Measurements from ENCODE around the gene MAT2B.

Gene MAT2B

DNA sequence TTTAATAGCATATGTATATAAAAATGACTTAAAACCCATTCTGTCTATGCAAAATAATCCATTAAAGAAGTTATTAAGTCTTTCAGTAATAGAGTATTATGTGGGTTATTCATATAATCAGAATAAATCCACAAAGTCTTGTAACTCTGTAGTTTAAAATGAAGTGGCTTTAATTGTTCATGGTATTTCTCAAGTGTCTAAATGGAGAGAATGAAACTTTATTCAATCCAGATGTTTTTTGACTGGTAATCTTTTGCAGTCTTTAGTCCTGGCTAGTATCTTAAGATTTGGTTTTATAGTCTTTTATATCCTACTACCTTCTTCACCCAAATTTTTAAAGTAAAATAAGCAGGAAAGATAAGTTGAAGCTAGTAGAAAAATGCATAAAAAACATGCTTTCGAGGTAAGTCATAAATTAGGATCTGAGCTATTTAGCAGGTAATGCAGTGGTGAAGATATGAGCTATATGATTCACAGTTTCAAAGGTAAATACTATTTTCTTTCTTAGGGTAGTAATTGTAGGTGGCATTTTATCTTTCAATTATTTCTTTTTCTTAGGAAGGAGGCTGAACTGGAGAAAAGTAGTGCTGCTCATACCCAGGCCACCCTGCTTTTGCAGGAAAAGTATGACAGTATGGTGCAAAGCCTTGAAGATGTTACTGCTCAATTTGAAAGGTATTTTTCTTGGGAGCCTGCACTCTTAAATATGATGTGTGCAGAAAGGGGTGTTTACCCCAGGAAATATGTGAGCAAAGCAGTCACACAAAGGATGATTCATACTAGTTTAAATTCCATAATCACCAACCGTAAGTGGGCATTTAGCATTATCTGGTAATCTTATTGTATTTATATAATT lies 27.1 kb upstream of the MAT2B start:
- ATAC-seq, result peak; percentile 85
- peak; percentile 53; the same call in 1 of the 2 replicates for TF ChIP-seq TCF4 (CRISPR knock-in tag; IDR thresholded peaks at IDR 0.05; ENCODE audit: borderline replicate concordance)
- no peak for TF ChIP-seq ARNTL (CRISPR knock-in tag; IDR thresholded peaks at IDR 0.05; ENCODE audit: borderline replicate concordance, low read depth)

DNA sequence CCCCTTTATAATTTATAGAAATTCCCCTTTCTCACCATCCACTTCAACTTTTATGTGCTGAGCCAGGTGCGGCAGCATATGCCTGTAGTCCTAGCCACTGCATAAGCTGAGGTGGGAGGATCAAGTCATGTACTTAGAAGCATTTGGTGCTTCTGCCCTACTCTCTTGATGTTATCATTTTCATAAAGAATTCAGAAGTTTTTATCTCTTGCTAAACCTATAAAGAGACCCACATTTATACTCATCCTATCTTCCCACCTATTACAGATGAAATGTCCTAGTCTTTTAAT lies 26.5 kb upstream of the MAT2B start:
- ATAC-seq, result peak; percentile 79
- no peak for TF ChIP-seq TCF4 (CRISPR knock-in tag; IDR thresholded peaks at IDR 0.05; ENCODE audit: borderline replicate concordance)
- no peak for TF ChIP-seq ESRRG (CRISPR knock-in tag; IDR thresholded peaks at IDR 0.05)
- TF ChIP-seq ZFP3 (CRISPR knock-in tag; IDR thresholded peaks at IDR 0.05), result no peak

DNA sequence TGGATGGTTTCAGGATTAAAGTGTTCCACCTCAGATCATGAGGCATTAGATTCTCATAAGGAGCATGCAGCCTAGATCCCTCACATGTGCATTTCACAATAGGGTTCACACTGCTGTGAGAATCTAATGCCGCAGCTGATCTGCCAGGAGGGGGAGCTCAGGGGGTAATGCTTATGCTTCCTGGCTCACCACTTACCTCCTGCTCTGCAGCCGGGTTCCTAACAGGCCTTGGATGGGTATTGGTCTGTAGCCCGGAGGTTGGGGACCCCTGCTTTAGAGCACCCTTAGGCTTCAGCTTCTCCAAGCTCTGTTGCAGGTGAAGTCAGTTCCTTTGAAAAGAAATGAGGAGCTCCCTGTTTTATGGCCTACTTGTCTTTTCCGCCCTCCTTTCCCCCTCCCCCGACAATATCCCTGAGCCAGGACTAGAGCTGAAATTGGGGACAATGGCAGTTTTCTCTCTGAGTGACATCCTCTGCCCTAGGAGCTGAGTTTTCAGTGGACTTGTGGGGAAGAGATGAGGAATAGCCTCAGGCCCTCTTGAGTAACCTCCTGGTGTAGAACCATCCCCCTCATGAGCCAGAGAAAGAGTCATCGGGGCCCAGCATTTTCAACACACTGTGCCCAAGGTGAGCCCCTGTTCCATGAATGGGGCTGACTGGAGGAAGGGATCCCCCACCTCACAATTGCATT lies 16.2 kb upstream of the MAT2B start:
- TF ChIP-seq SNAI2 (CRISPR knock-in tag; IDR thresholded peaks at IDR 0.05) (no peak), ZFP30 (CRISPR knock-in tag; IDR thresholded peaks at IDR 0.05) (peak; percentile 93)
- ATAC-seq, result peak; percentile 77

DNA sequence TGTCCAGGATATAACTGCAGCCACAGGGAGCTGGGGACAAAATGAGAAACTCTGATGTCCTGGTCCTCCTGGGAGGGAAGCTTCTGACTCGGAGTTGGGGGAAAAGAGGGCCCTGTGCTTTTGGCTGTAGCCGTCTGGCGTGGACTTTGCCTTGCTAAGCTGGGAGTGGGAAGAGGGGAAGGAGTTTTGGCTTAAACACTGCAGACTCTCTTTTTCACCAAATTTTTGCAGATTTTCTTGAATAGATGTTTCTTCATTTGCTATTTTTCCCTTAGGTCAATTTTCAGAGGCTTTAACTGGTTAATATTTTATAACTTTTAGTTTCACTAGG lies 15.7 kb upstream of the MAT2B start:
- ATAC-seq, result no peak
- TF ChIP-seq, protein P1, sequence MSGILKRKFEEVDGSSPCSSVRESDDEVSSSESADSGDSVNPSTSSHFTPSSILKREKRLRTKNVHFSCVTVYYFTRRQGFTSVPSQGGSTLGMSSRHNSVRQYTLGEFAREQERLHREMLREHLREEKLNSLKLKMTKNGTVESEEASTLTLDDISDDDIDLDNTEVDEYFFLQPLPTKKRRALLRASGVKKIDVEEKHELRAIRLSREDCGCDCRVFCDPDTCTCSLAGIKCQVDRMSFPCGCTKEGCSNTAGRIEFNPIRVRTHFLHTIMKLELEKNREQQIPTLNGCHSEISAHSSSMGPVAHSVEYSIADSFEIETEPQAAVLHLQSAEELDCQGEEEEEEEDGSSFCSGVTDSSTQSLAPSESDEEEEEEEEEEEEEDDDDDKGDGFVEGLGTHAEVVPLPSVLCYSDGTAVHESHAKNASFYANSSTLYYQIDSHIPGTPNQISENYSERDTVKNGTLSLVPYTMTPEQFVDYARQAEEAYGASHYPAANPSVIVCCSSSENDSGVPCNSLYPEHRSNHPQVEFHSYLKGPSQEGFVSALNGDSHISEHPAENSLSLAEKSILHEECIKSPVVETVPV (CRISPR knock-in tag; IDR thresholded peaks at IDR 0.05), result no peak
- TF ChIP-seq ZNF8 (CRISPR knock-in tag; IDR thresholded peaks at IDR 0.05) (no peak), ZFP30 (CRISPR knock-in tag; IDR thresholded peaks at IDR 0.05) (no peak), ARNTL (CRISPR knock-in tag; IDR thresholded peaks at IDR 0.05; ENCODE audit: borderline replicate concordance, low read depth) (no peak), OSR1 (CRISPR knock-in tag; IDR thresholded peaks at IDR 0.05) (no peak), ZNF70 (CRISPR knock-in tag; IDR thresholded peaks at IDR 0.05) (no peak), RARB (CRISPR knock-in tag; IDR thresholded peaks at IDR 0.05) (no peak)
- TF ChIP-seq, protein P2, sequence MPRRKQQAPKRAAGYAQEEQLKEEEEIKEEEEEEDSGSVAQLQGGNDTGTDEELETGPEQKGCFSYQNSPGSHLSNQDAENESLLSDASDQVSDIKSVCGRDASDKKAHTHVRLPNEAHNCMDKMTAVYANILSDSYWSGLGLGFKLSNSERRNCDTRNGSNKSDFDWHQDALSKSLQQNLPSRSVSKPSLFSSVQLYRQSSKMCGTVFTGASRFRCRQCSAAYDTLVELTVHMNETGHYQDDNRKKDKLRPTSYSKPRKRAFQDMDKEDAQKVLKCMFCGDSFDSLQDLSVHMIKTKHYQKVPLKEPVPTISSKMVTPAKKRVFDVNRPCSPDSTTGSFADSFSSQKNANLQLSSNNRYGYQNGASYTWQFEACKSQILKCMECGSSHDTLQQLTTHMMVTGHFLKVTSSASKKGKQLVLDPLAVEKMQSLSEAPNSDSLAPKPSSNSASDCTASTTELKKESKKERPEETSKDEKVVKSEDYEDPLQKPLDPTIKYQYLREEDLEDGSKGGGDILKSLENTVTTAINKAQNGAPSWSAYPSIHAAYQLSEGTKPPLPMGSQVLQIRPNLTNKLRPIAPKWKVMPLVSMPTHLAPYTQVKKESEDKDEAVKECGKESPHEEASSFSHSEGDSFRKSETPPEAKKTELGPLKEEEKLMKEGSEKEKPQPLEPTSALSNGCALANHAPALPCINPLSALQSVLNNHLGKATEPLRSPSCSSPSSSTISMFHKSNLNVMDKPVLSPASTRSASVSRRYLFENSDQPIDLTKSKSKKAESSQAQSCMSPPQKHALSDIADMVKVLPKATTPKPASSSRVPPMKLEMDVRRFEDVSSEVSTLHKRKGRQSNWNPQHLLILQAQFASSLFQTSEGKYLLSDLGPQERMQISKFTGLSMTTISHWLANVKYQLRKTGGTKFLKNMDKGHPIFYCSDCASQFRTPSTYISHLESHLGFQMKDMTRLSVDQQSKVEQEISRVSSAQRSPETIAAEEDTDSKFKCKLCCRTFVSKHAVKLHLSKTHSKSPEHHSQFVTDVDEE (CRISPR knock-in tag; IDR thresholded peaks at IDR 0.05), result no peak

DNA sequence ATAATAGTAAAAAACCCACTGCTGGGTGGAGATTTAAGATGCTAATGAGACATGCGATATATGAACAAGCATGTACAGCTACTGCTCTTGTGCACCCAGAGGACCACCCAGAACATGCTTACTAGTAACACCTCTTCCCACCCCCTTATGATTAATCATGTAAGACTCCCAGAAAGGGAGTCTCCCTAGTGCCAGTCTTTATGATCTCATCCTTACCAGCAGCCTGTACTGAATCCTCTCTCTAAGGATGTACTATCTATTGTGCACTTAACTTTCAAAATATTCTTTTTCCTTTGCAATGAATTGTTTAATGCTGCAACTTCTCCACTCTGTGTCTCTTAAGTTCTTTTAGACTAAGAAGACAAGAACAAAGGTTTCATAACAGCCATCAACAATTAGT lies 9.1 kb upstream of the MAT2B start:
- TF ChIP-seq ZNF565 (CRISPR knock-in tag; conservative IDR thresholded peaks at IDR 0.05; ENCODE audit: low read depth) (no peak), TCF4 (CRISPR knock-in tag; IDR thresholded peaks at IDR 0.05; ENCODE audit: borderline replicate concordance) (no peak), CSDC2 (CRISPR knock-in tag; IDR thresholded peaks at IDR 0.05) (no peak), ESRRG (CRISPR knock-in tag; IDR thresholded peaks at IDR 0.05) (no peak), ZNF8 (CRISPR knock-in tag; IDR thresholded peaks at IDR 0.05) (no peak), ZFP30 (CRISPR knock-in tag; IDR thresholded peaks at IDR 0.05) (no peak), ZC3H10 (CRISPR knock-in tag; IDR thresholded peaks at IDR 0.05) (no peak)
- TF ChIP-seq, protein P3, sequence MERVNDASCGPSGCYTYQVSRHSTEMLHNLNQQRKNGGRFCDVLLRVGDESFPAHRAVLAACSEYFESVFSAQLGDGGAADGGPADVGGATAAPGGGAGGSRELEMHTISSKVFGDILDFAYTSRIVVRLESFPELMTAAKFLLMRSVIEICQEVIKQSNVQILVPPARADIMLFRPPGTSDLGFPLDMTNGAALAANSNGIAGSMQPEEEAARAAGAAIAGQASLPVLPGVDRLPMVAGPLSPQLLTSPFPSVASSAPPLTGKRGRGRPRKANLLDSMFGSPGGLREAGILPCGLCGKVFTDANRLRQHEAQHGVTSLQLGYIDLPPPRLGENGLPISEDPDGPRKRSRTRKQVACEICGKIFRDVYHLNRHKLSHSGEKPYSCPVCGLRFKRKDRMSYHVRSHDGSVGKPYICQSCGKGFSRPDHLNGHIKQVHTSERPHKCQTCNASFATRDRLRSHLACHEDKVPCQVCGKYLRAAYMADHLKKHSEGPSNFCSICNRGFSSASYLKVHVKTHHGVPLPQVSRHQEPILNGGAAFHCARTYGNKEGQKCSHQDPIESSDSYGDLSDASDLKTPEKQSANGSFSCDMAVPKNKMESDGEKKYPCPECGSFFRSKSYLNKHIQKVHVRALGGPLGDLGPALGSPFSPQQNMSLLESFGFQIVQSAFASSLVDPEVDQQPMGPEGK (CRISPR knock-in tag; IDR thresholded peaks at IDR 0.05; ENCODE audit: borderline replicate concordance), result no peak
- TF ChIP-seq, protein P4, sequence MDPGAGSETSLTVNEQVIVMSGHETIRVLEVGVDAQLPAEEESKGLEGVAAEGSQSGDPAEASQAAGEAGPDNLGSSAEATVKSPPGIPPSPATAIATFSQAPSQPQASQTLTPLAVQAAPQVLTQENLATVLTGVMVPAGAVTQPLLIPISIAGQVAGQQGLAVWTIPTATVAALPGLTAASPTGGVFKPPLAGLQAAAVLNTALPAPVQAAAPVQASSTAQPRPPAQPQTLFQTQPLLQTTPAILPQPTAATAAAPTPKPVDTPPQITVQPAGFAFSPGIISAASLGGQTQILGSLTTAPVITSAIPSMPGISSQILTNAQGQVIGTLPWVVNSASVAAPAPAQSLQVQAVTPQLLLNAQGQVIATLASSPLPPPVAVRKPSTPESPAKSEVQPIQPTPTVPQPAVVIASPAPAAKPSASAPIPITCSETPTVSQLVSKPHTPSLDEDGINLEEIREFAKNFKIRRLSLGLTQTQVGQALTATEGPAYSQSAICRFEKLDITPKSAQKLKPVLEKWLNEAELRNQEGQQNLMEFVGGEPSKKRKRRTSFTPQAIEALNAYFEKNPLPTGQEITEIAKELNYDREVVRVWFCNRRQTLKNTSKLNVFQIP (CRISPR knock-in tag; IDR thresholded peaks at IDR 0.05; ENCODE audit: borderline replicate concordance, low read depth), result no peak
- ATAC-seq, result no peak

Measured in SK-N-SH treated with all-trans-retinoic acid at 6 μM for 48 hours (cell line).